GM11168 (cell line): Measurements from ENCODE around the gene CCDC187.

Source experiments
- in situ Hi-C: fragments of 300-500 bp; cut with MboI; formaldehyde crosslinking; loops from one replicate; pipeline ENCODE4 v1.12.0; 2022; ENCODE audit warnings: low sequenced_read_pairs; ENCODE audit not compliant: unreplicated experiment

The CCDC187 gene

GRCh38 chr9:136233868-136234267 is 70.0 kb downstream of the CCDC187 start:
- in situ Hi-C loops = no loop called here

- in situ Hi-C loops = no loop called here
These were observed 70.5 kb downstream of the CCDC187 start for GRCh38 chr9:136233411-136233810.

- in situ Hi-C loops = no loop called here
These were observed 70.9 kb downstream of the CCDC187 start for GRCh38 chr9:136232969-136233368.

- in situ Hi-C loops = no loop called here
These were observed 72.2 kb downstream of the CCDC187 start for GRCh38 chr9:136231478-136232297.

- in situ Hi-C loops = no loop called here
These were observed 73.1 kb downstream of the CCDC187 start for GRCh38 chr9:136230773-136231172.

- in situ Hi-C loops = no loop called here
These were observed 73.5 kb downstream of the CCDC187 start for GRCh38 chr9:136230365-136230764.

GRCh38 chr9:136229096-136230065 is 74.5 kb downstream of the CCDC187 start:
- in situ Hi-C loops = no loop called here

GRCh38 chr9:136228107-136228875 is 75.6 kb downstream of the CCDC187 start:
- in situ Hi-C loops = no loop called here

GRCh38 chr9:136226680-136227407 is 77.0 kb downstream of the CCDC187 start:
- in situ Hi-C loops = no loop called here

- in situ Hi-C loops = no loop called here
These were observed 77.9 kb downstream of the CCDC187 start for GRCh38 chr9:136225748-136226679.

- in situ Hi-C loops = no loop called here
These were observed 78.5 kb downstream of the CCDC187 start for GRCh38 chr9:136225366-136225747.

- in situ Hi-C loops = no loop called here
These were observed 79.8 kb downstream of the CCDC187 start for GRCh38 chr9:136223871-136224640.

GRCh38 chr9:136222906-136223285 is 81.0 kb downstream of the CCDC187 start:
- in situ Hi-C loops = no loop called here

- in situ Hi-C loops = no loop called here
These were observed 81.6 kb downstream of the CCDC187 start for GRCh38 chr9:136222166-136222905.

GRCh38 chr9:136220017-136220729 is 83.7 kb downstream of the CCDC187 start:
- in situ Hi-C loops = no loop called here

GRCh38 chr9:136219276-136219675 is 84.6 kb downstream of the CCDC187 start:
- in situ Hi-C loops = no loop called here

- in situ Hi-C loops = no loop called here
These were observed 85.2 kb downstream of the CCDC187 start for GRCh38 chr9:136218673-136219072.
